ENCODE results near the gene GANAB. TPM values are rescaled to one million over a fixed set of nuclear protein-coding genes. Genes with fewer than 3 reads are reported as not detected.
A peak's percentile ranks its signal among the peaks of the same experiment; 100 is the strongest.
"Not testable (repeated sequence)": the region's sequence is repeated elsewhere in the genome, so short reads cannot be mapped to it uniquely, and the experiment has no call there.

GANAB gene
- total RNA-seq (2013): 74.9 TPM
- polyA plus RNA-seq (100 to 1,000 TPM in 2 of 3 donors, 10 to 100 TPM in 1; 99.7 to 116 (median 109) TPM), polyA minus RNA-seq (51.8 and 74.9 TPM in 2 replicates), total RNA-seq (39.3 to 122 (median 83.1) reads per million in 11 experiments)

DNA sequence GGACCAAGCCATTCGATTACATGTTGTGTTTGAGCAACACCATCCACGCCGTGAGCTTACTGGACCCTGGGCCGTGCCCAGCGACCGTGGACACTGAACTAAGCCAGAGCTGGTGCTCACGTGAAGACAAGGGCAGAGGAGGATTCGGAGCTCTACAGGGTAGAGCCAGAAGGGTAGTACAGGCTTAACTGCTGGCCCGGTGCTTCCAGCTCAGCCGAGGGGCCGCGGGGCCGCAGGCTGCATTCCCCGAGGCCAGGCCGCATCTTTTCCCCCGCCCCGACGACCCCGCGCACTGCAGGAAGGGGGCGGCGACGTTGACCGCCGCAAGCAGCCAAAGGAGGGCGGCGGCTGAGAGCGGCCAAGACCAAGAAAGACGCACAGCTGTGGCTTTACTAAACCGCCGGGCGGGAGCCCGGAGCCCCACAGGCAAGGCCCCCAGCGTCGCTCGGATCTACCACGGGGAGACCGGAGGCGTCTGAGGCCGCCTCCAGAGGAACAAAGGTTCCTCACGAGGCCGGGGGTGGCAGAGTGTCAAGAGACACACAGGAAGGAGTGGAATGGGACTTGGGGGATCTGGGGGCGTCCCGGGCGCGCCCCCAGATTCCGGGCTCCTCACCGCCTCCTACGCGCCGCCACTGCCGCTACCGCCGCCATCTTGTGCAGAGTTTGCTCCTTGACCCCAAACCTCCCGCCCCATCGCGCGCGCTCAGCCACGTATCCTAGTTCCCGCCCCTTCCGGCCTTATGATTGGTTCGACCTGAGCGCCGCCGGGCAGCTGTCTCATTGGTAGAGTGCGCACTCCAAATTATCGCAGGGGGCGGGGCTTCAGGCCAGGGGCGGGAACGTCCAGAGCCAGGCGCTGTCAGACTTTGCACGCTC, at the start of gene GANAB:
GANAB (minus strand) TSS at position 668 of the 879 bp plus-strand sequence; CDS start at position 654, 14 bp downstream.
- peak within 1 kb of the TSS; percentile 98 for H3K4me2 ChIP-seq (replicated peaks; ENCODE audit: extremely low read depth, low read length, poor library complexity, severe bottlenecking)
- H3K9ac ChIP-seq (ENCODE audit: insufficient read depth, low read length, poor library complexity, severe bottlenecking): peak within 1 kb of the TSS; percentile 96
- under 1% methylated on average over 71 of the region's 73 CpGs for WGBS (ENCODE audit: insufficient coverage)
- peak; percentile 97 to 98 (median 97) for DNase-seq
- intact Hi-C loops (cut with micrococcal nuclease): loop anchor here in 1 of 2 donors (5.0 kb wide), 1 partner anchor 44 kb away; the partner anchor contains the start of gene MTA2
- H3K36me3 ChIP-seq (replicated peaks in 1 of 2; ENCODE audit: control insufficient read depth in 1 of 2, insufficient read depth in 2 of 2, low read length in 2 of 2): peaks cover 25 to 45% of the 10 kb centered on the region in 2 donors
- H3K4me3 ChIP-seq (replicated peaks in 1 of 3; ENCODE audit: low read depth in 2 of 3, low read length in 3 of 3): peak within 1 kb of the TSS; percentile 91 to 99 (median 91)
- H3K27me3 ChIP-seq (ENCODE audit: control insufficient read depth in 2 of 2, insufficient read depth in 2 of 2, low read length in 2 of 2): no peaks in the 10 kb centered on the region
- Mint-ChIP-seq H3K4me1 (peaks cover 18% of the 10 kb centered on the region), H3K4me3 (peak within 1 kb of the TSS; percentile 87 to 94), H3K36me3 (peaks cover 18 to 41% of the 10 kb centered on the region in 2 donors), H3K27me3 (ENCODE audit: low read depth in 3 of 3) (peaks cover 0 to 4% (median 0%) of the 10 kb centered on the region in 3 donors), H3K9me3 (no peaks in the 10 kb centered on the region), H3K27ac (peak within 1 kb of the TSS; percentile 85 to 98 (median 91))
- peak within 1 kb of the TSS; percentile 84 for H2AFZ ChIP-seq (ENCODE audit: insufficient read depth, low read depth, low read length, poor library complexity, severe bottlenecking)
- H4K20me1 ChIP-seq (ENCODE audit: insufficient read depth, low read length): peaks cover 4% of the 10 kb centered on the region
- TF ChIP-seq, protein P1, sequence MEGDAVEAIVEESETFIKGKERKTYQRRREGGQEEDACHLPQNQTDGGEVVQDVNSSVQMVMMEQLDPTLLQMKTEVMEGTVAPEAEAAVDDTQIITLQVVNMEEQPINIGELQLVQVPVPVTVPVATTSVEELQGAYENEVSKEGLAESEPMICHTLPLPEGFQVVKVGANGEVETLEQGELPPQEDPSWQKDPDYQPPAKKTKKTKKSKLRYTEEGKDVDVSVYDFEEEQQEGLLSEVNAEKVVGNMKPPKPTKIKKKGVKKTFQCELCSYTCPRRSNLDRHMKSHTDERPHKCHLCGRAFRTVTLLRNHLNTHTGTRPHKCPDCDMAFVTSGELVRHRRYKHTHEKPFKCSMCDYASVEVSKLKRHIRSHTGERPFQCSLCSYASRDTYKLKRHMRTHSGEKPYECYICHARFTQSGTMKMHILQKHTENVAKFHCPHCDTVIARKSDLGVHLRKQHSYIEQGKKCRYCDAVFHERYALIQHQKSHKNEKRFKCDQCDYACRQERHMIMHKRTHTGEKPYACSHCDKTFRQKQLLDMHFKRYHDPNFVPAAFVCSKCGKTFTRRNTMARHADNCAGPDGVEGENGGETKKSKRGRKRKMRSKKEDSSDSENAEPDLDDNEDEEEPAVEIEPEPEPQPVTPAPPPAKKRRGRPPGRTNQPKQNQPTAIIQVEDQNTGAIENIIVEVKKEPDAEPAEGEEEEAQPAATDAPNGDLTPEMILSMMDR (IDR thresholded peaks at IDR 0.05): no peak
- peaks cover 16 to 24% of the 10 kb centered on the region in 2 donors for H3K4me1 ChIP-seq (ENCODE audit: control insufficient read depth in 1 of 2, insufficient read depth in 2 of 2, low read length in 2 of 2)
- no peaks in the 10 kb centered on the region for H3K9me3 ChIP-seq (replicated peaks in 1 of 2; ENCODE audit: control insufficient read depth in 1 of 2, insufficient read depth in 1 of 2, low read length in 2 of 2)
- peak within 1 kb of the TSS; percentile 74 to 90 for H3K27ac ChIP-seq (ENCODE audit: low read depth in 1 of 2, low read length in 2 of 2)
- peaks cover 72% of the 10 kb centered on the region for H3K79me2 ChIP-seq (ENCODE audit: insufficient read depth, low read length)

DNA sequence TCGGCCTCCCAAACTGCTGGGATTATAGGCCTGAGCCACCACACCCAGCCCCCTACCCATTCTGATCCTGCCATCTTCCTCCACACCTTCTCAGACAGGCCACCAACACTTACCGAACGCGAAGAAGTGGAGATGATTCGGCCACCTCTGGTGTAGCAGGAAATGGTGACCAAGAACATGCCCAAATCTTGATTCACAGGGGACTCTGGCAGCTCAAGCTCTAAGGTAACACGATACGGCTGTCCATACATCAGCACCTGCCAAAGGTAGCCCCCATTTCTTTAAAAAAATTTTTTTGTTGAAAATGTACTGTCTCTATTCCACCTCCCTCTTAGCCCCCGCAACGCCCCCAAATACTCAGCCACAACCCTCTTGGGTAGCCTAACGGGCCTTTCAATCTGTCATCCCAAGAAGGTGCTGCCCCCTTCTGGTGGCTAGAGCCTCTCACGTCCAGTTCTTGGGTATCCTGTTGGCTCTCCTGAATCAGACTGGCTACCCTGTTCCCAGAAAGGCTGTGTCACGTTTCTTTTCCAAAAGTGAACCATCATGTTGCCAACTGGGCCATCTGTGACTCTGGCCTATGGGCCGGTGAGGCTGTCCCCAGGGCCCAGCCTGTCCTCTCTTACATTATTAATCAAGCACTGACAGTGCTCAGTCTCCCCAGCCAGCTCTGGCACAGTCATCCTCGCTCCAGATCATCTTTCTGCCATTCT, 48.2 kb upstream of the GANAB start:
- Histone ChIP-seq H3K79me2 (ENCODE audit: insufficient read depth, low read length) (no peaks in the 10 kb centered on the region), H2AFZ (ENCODE audit: insufficient read depth, low read depth, low read length, poor library complexity, severe bottlenecking) (peak overlapping the region; percentile 20), H3K4me3 (replicated peaks in 1 of 3; ENCODE audit: low read depth in 2 of 3, low read length in 3 of 3) (no peak overlapping the region), H3K4me1 (ENCODE audit: control insufficient read depth in 1 of 2, insufficient read depth in 2 of 2, low read length in 2 of 2) (no peaks in the 10 kb centered on the region), H3K4me2 (replicated peaks; ENCODE audit: extremely low read depth, low read length, poor library complexity, severe bottlenecking) (no peak overlapping the region), H3K36me3 (replicated peaks in 1 of 2; ENCODE audit: control insufficient read depth in 1 of 2, insufficient read depth in 2 of 2, low read length in 2 of 2) (peaks cover 29 to 41% of the 10 kb centered on the region in 2 donors), H3K27ac (ENCODE audit: low read depth in 1 of 2, low read length in 2 of 2) (no peak overlapping the region), H4K20me1 (ENCODE audit: insufficient read depth, low read length) (no peaks in the 10 kb centered on the region), H3K9me3 (replicated peaks in 1 of 2; ENCODE audit: control insufficient read depth in 1 of 2, insufficient read depth in 1 of 2, low read length in 2 of 2) (no peaks in the 10 kb centered on the region), H3K9ac (ENCODE audit: insufficient read depth, low read length, poor library complexity, severe bottlenecking) (no peak overlapping the region), H3K27me3 (ENCODE audit: control insufficient read depth in 2 of 2, insufficient read depth in 2 of 2, low read length in 2 of 2) (no peaks in the 10 kb centered on the region)
- intact Hi-C loops (cut with micrococcal nuclease): loop anchor here in 1 of 2 donors (10.0 kb wide), 1 partner anchor 300 kb away; no protein-coding TSS in a partner anchor
- no peaks in the 10 kb centered on the region for H3K9me3 Mint-ChIP-seq
- no peak overlapping the region for H3K4me3 Mint-ChIP-seq
- WGBS (ENCODE audit: insufficient coverage): 64% methylated on average over 13 of the region's 14 CpGs
- H3K27ac Mint-ChIP-seq: peak overlapping the region in 4 of 7 donors; percentile 3 to 40 (median 21)
- H3K4me1 Mint-ChIP-seq: peaks cover 3% of the 10 kb centered on the region
- H3K36me3 Mint-ChIP-seq: peaks cover 43 to 67% of the 10 kb centered on the region in 2 donors
- peaks cover 0 to 4% (median 3%) of the 10 kb centered on the region in 3 donors for H3K27me3 Mint-ChIP-seq (ENCODE audit: low read depth in 3 of 3)
- peak; percentile 66 to 84 (median 79) for DNase-seq
- TF ChIP-seq, protein P1 (IDR thresholded peaks at IDR 0.05): peak; percentile 87

DNA sequence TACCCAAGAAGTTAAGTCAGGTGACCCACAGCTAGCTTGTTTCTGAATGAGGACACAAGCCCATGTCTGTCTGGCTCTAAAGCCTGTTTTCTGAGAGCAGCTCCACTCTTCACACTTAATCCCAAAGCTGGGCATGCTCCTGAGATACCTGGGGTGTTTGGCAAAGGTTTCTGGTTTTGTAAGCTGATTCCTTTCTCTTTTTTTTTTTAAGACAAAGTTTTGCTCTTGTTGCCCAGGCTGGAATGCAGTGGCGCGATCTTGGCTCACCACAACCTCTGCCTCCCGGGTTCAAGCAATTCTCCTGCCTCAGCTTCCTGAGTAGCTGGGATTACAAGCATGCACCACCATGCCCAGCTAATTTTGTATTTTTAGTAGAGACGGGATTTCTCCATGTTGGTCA, 47.2 kb upstream of the GANAB start:
- peaks cover 29 to 41% of the 10 kb centered on the region in 2 donors for H3K36me3 ChIP-seq (replicated peaks in 1 of 2; ENCODE audit: control insufficient read depth in 1 of 2, insufficient read depth in 2 of 2, low read length in 2 of 2)
- H3K27me3 Mint-ChIP-seq (ENCODE audit: low read depth in 3 of 3): peaks cover 8 to 11% (median 10%) of the 10 kb centered on the region in 3 donors
- H3K4me1 Mint-ChIP-seq; H3K27ac ChIP-seq (ENCODE audit: low read depth in 1 of 2, low read length in 2 of 2); H3K9me3 Mint-ChIP-seq; H3K9ac ChIP-seq (ENCODE audit: insufficient read depth, low read length, poor library complexity, severe bottlenecking); H3K79me2 ChIP-seq (ENCODE audit: insufficient read depth, low read length); H2AFZ ChIP-seq (ENCODE audit: insufficient read depth, low read depth, low read length, poor library complexity, severe bottlenecking); H3K4me3 ChIP-seq (replicated peaks in 1 of 3; ENCODE audit: low read depth in 2 of 3, low read length in 3 of 3); H3K4me1 ChIP-seq (ENCODE audit: control insufficient read depth in 1 of 2, insufficient read depth in 2 of 2, low read length in 2 of 2); H3K27me3 ChIP-seq (ENCODE audit: control insufficient read depth in 2 of 2, insufficient read depth in 2 of 2, low read length in 2 of 2); DNase-seq; H3K27ac Mint-ChIP-seq; H4K20me1 ChIP-seq (ENCODE audit: insufficient read depth, low read length); H3K4me3 Mint-ChIP-seq; H3K9me3 ChIP-seq (replicated peaks in 1 of 2; ENCODE audit: control insufficient read depth in 1 of 2, insufficient read depth in 1 of 2, low read length in 2 of 2); H3K4me2 ChIP-seq (replicated peaks; ENCODE audit: extremely low read depth, low read length, poor library complexity, severe bottlenecking): not testable (repeated sequence)
- peaks cover 49 to 73% of the 10 kb centered on the region in 2 donors for H3K36me3 Mint-ChIP-seq
- intact Hi-C loops (cut with micrococcal nuclease): loop anchor here in 1 of 2 donors (10.0 kb wide), 1 partner anchor 299 kb away; no protein-coding TSS in a partner anchor
- WGBS (ENCODE audit: insufficient coverage): no CpG with 5 or more reads among the region's 4 CpGs
